ENCODE measurements around the gene IQCM. TPM values are rescaled to one million over a fixed set of nuclear protein-coding genes. Genes with fewer than 3 reads are reported as not detected.

Gene IQCM
- total and polyA plus RNA-seq, 10 of the 15 experiments (the other 5 are each of a cell fraction or from before 2014, with no cell fraction given) = not detected

DNA sequence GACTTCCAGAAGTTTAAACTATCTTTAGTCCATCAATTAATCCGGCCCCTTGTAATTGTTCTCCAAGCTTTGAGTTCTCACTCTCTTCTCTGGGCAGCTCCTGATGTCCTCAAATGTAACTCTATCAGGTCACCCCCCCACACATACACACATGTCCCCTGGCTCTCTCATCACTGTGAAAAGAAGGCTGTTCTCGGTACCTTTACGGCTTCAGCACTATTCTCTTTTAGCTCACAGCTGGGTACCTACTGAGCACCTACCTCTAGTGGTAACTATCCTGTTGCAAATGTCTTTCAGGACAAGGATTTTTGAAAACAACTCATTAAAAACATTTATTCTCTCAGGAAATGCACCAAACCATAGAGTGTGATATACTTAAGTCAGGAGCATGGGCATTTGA, 115.4 kb downstream of the IQCM start (continued):
- TF ChIP-seq RCOR1 (conservative IDR thresholded peaks at IDR 0.05; ENCODE audit: low read depth, low read length) (no peak), EP300 (IDR thresholded peaks at IDR 0.05; ENCODE audit: borderline replicate concordance in 1 of 2, control insufficient read depth in 1 of 2, low read depth in 2 of 2, low read length in 2 of 2) (no peak), BMI1 (IDR thresholded peaks at IDR 0.05; ENCODE audit: borderline replicate concordance) (no peak)

DNA sequence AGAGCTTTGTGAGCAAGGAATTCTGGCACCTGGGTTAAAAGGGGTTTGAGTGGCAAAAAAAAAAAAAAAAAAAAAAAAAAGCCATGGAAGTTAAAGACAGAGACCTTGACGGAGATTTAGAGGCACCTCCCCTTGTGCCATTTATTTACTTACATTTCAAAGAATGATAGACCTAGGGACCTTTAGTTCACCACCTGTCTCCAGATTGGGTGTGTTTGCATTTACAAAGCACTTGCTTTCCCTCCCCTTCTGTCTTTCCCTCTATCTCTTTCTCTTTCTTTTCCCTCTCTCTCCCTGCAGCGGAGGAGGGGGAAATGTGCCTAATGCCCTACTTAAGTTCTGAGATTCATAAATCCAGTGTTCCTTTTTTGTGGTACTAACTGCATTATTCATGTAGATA, 116.0 kb downstream of the IQCM start:
- Histone ChIP-seq H3K4me2 (ENCODE audit: control insufficient read depth, insufficient read depth) (no peak overlapping the region), H2AFZ (ENCODE audit: control insufficient read depth, low read depth, low read length) (no peak overlapping the region), H3K79me2 (ENCODE audit: control insufficient read depth, insufficient read depth, low read length) (no peaks in the 10 kb centered on the region), H3K4me1 (ENCODE audit: control insufficient read depth, insufficient read depth, low read length) (no peaks in the 10 kb centered on the region), H3K36me3 (ENCODE audit: control insufficient read depth in 2 of 2, insufficient read depth in 2 of 2, low read length in 1 of 2) (no peaks in the 10 kb centered on the region), H3K4me3 (no peak overlapping the region), H4K20me1 (ENCODE audit: control insufficient read depth, insufficient read depth) (no peaks in the 10 kb centered on the region), H3K27ac (ENCODE audit: control insufficient read depth, insufficient read depth) (no peak overlapping the region), H3K9me3 (replicated peaks; ENCODE audit: control insufficient read depth, insufficient read depth, low read length) (no peaks in the 10 kb centered on the region), H3K27me3 (replicated peaks in 1 of 2; ENCODE audit: control insufficient read depth in 2 of 2, insufficient read depth in 2 of 2, low read length in 1 of 2) (no peaks in the 10 kb centered on the region), H3K9ac (ENCODE audit: control insufficient read depth, insufficient read depth, low read length) (no peak overlapping the region)
- ATAC-seq (no peak), DNase-seq (ENCODE audit: low read depth, low spot score) (no peak), FAIRE-seq (no peak)
- SMC1A ChIA-PET (ENCODE audit: uncharacterized antibody, unreplicated experiment) = no interaction called here
- RAD21 ChIA-PET (ENCODE audit: unreplicated experiment) = no interaction called here
- 0% methylated on average over 2 of the region's 2 CpGs for WGBS (ENCODE audit: insufficient coverage, insufficient replicate concordance, low lambda C conversion rate, missing lambda C conversion rate)
- in situ Hi-C loops (cut with MboI) (no loop called here), intact Hi-C loops (cut with micrococcal nuclease; ENCODE audit: unreplicated experiment) (no loop called here)
- CTCF ChIA-PET = interaction anchor here (0.9 kb wide), 1 partner anchor 9 kb away, joined by 3 read pairs; no protein-coding TSS in a partner anchor
- BruUV-seq (replicated peaks) = no TSS peak
- no peak for TF ChIP-seq ZNF622 (IDR thresholded peaks at IDR 0.05)
- no peak for TF ChIP-seq MYB (IDR thresholded peaks at IDR 0.05; ENCODE audit: borderline replicate concordance, low read depth, low read length)
- TF ChIP-seq RBBP5 (conservative IDR thresholded peaks at IDR 0.05) = no peak
- TF ChIP-seq RCOR1 (conservative IDR thresholded peaks at IDR 0.05; ENCODE audit: low read depth, low read length) = no peak
- no peak for TF ChIP-seq IKZF1 (conservative IDR thresholded peaks at IDR 0.05)
- TF ChIP-seq, protein P1, sequence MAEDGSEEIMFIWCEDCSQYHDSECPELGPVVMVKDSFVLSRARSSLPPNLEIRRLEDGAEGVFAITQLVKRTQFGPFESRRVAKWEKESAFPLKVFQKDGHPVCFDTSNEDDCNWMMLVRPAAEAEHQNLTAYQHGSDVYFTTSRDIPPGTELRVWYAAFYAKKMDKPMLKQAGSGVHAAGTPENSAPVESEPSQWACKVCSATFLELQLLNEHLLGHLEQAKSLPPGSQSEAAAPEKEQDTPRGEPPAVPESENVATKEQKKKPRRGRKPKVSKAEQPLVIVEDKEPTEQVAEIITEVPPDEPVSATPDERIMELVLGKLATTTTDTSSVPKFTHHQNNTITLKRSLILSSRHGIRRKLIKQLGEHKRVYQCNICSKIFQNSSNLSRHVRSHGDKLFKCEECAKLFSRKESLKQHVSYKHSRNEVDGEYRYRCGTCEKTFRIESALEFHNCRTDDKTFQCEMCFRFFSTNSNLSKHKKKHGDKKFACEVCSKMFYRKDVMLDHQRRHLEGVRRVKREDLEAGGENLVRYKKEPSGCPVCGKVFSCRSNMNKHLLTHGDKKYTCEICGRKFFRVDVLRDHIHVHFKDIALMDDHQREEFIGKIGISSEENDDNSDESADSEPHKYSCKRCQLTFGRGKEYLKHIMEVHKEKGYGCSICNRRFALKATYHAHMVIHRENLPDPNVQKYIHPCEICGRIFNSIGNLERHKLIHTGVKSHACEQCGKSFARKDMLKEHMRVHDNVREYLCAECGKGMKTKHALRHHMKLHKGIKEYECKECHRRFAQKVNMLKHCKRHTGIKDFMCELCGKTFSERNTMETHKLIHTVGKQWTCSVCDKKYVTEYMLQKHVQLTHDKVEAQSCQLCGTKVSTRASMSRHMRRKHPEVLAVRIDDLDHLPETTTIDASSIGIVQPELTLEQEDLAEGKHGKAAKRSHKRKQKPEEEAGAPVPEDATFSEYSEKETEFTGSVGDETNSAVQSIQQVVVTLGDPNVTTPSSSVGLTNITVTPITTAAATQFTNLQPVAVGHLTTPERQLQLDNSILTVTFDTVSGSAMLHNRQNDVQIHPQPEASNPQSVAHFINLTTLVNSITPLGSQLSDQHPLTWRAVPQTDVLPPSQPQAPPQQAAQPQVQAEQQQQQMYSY (CRISPR knock-in tag; IDR thresholded peaks at IDR 0.05) = no peak
- no peak for TF ChIP-seq ASH2L (IDR thresholded peaks at IDR 0.05; ENCODE audit: borderline replicate concordance, low read depth)
- no peak for TF ChIP-seq MAX (IDR thresholded peaks at IDR 0.05; ENCODE audit: low read depth, low read length)
- no peak for TF ChIP-seq FOXK2 (IDR thresholded peaks at IDR 0.05)
- TF ChIP-seq, protein P2, sequence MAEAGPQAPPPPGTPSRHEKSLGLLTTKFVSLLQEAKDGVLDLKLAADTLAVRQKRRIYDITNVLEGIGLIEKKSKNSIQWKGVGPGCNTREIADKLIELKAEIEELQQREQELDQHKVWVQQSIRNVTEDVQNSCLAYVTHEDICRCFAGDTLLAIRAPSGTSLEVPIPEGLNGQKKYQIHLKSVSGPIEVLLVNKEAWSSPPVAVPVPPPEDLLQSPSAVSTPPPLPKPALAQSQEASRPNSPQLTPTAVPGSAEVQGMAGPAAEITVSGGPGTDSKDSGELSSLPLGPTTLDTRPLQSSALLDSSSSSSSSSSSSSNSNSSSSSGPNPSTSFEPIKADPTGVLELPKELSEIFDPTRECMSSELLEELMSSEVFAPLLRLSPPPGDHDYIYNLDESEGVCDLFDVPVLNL (IDR thresholded peaks at IDR 0.05; ENCODE audit: low read depth, low read length) = no peak
- TF ChIP-seq FOXM1 (IDR thresholded peaks at IDR 0.05; ENCODE audit: low read depth, low read length) = no peak
- TF ChIP-seq, protein P3, sequence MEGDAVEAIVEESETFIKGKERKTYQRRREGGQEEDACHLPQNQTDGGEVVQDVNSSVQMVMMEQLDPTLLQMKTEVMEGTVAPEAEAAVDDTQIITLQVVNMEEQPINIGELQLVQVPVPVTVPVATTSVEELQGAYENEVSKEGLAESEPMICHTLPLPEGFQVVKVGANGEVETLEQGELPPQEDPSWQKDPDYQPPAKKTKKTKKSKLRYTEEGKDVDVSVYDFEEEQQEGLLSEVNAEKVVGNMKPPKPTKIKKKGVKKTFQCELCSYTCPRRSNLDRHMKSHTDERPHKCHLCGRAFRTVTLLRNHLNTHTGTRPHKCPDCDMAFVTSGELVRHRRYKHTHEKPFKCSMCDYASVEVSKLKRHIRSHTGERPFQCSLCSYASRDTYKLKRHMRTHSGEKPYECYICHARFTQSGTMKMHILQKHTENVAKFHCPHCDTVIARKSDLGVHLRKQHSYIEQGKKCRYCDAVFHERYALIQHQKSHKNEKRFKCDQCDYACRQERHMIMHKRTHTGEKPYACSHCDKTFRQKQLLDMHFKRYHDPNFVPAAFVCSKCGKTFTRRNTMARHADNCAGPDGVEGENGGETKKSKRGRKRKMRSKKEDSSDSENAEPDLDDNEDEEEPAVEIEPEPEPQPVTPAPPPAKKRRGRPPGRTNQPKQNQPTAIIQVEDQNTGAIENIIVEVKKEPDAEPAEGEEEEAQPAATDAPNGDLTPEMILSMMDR (IDR thresholded peaks at IDR 0.05 in 2 of 3, conservative IDR thresholded peaks at IDR 0.05 in 1 of 3; ENCODE audit: control insufficient read depth in 2 of 3, extremely low read depth in 1 of 3, insufficient read depth in 1 of 3, low read depth in 3 of 3, low read length in 3 of 3) = no peak
- TF ChIP-seq HCFC1 (IDR thresholded peaks at IDR 0.05; ENCODE audit: low read length) = no peak
- TF ChIP-seq POU2F2 (IDR thresholded peaks at IDR 0.05; ENCODE audit: borderline replicate concordance, low read depth, low read length) = no peak
- POLR2A ChIA-PET = no interaction called here
